ENCODE measurements around the gene SOX6.

DNA sequence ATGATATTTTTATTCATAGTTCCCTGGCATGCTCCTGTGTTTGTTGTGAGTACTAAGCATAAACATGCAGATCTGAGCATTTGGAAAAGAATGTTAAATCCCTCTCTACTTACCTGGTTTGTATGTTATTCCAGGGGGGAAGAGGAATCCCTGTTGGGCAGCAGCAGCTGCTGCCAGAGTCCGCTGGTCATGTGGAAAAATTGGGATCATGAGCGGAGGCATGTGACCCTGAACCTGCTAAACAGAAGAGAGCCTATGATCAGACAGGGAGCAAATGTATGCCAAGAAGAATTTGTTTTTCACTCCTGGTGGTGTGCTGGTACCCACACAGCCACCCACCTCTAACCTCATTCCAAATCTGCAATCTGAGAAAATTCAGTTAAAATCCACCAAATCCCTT lies 244.7 kb downstream of the SOX6 start:
- TF ChIP-seq, protein P1, sequence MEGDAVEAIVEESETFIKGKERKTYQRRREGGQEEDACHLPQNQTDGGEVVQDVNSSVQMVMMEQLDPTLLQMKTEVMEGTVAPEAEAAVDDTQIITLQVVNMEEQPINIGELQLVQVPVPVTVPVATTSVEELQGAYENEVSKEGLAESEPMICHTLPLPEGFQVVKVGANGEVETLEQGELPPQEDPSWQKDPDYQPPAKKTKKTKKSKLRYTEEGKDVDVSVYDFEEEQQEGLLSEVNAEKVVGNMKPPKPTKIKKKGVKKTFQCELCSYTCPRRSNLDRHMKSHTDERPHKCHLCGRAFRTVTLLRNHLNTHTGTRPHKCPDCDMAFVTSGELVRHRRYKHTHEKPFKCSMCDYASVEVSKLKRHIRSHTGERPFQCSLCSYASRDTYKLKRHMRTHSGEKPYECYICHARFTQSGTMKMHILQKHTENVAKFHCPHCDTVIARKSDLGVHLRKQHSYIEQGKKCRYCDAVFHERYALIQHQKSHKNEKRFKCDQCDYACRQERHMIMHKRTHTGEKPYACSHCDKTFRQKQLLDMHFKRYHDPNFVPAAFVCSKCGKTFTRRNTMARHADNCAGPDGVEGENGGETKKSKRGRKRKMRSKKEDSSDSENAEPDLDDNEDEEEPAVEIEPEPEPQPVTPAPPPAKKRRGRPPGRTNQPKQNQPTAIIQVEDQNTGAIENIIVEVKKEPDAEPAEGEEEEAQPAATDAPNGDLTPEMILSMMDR (conservative IDR thresholded peaks at IDR 0.05): no peak
- no peak for TF ChIP-seq EZH2 (IDR thresholded peaks at IDR 0.05; ENCODE audit: low read depth)
